HEK293 (cell line): ENCODE measurements around the gene CHST15.
A peak's percentile ranks its signal among the peaks of the same experiment; 100 is the strongest.

ENCODE experiments used
- CTCF ChIA-PET: fragments of 350-600 bp; formaldehyde crosslinking; extraction: SDS; loops from one replicate; lab custom pipeline; 2021; ENCODE audit warnings: antibody characterized with exemption; lab: Yijun Ruan, JAX
- POLR2A ChIA-PET: fragments of 300-600 bp; formaldehyde crosslinking; extraction: SDS; loops from one replicate; lab custom pipeline; 2020; ENCODE audit warnings: antibody characterized with exemption, inconsistent platforms; lab: Yijun Ruan, JAX
- H3K27ac ChIP-seq: fragments of 200-500 bp; sonication (Bioruptor generic); 2 replicates; pipeline ENCODE4 v1.5.1; 2014; ENCODE audit warnings: low read depth, low read length, control low read depth, inconsistent platforms; ENCODE audit errors: extremely low read depth
- H3K36me3 ChIP-seq, 2 experiments: fragments of 200-500 bp in 1 of 2; sonication (Bioruptor generic) in 1 of 2; 1 replicate in 1 of 2; 2 replicates in 1 of 2; pipeline ENCODE4 v1.5.1; 2014 to 2017; ENCODE audit warnings: inconsistent platforms in 2 of 2, low read length in 2 of 2; ENCODE audit not compliant: control insufficient read depth in 2 of 2, insufficient read depth in 1 of 2
- H3K4me1 ChIP-seq: fragments of 200-500 bp; sonication (Bioruptor generic); 2 replicates; pipeline ENCODE4 v1.5.1; 2014; ENCODE audit warnings: mild to moderate bottlenecking, low read length, inconsistent platforms; ENCODE audit not compliant: control insufficient read depth, insufficient read depth
- H3K4me3 ChIP-seq: 2 replicates; pipeline ENCODE4 v1.5.1; 2011; ENCODE audit warnings: low read depth, mild to moderate bottlenecking, control low read depth, low read length, moderate library complexity
- H3K9me3 ChIP-seq: fragments of 200-500 bp; sonication (Bioruptor generic); 2 replicates; pipeline ENCODE4 v1.5.1; 2014; ENCODE audit warnings: low read depth, low read length, inconsistent platforms; ENCODE audit not compliant: control insufficient read depth, insufficient read depth
- BCL11B ChIP-seq: fragments of 450-650 bp; formaldehyde crosslinking; IDR thresholded peaks from 2 replicates; pipeline ENCODE4 v1.5.1; 2016; ENCODE audit warnings: low read depth, missing biosample characterization, missing genetic modification characterization
- EGR2 ChIP-seq: fragments of 450-650 bp; formaldehyde crosslinking; IDR thresholded peaks from 2 replicates; pipeline ENCODE4 v1.5.1; 2016; ENCODE audit warnings: low read depth, missing biosample characterization, missing genetic modification characterization
- KLF1 ChIP-seq: fragments of 450-650 bp; formaldehyde crosslinking; IDR thresholded peaks from 2 replicates; pipeline ENCODE4 v1.5.1; 2016; ENCODE audit warnings: missing biosample characterization, missing genetic modification characterization
- ZBTB17 ChIP-seq: fragments of 450-650 bp; formaldehyde crosslinking; IDR thresholded peaks from 2 replicates; pipeline ENCODE4 v1.5.1; 2016; ENCODE audit warnings: missing biosample characterization, missing genetic modification characterization
- ZFHX2 ChIP-seq: fragments of 450-650 bp; formaldehyde crosslinking; conservative IDR thresholded peaks from 2 replicates; pipeline ENCODE4 v1.5.1; 2016; ENCODE audit warnings: missing biosample characterization, missing genetic modification characterization
- ZNF146 ChIP-seq: fragments of 450-650 bp; formaldehyde crosslinking; IDR thresholded peaks from 2 replicates; pipeline ENCODE4 v1.5.1; 2016; ENCODE audit warnings: missing biosample characterization, missing genetic modification characterization
- ZNF157 ChIP-seq: fragments of 450-650 bp; formaldehyde crosslinking; IDR thresholded peaks from 2 replicates; pipeline ENCODE4 v1.5.1; 2016; ENCODE audit warnings: missing biosample characterization, missing genetic modification characterization
- ZNF324 ChIP-seq: fragments of 450-650 bp; formaldehyde crosslinking; IDR thresholded peaks from 2 replicates; pipeline ENCODE4 v1.5.1; 2016; ENCODE audit warnings: missing biosample characterization, missing genetic modification characterization
- ZNF433 ChIP-seq: fragments of 450-650 bp; formaldehyde crosslinking; IDR thresholded peaks from 2 replicates; pipeline ENCODE4 v1.5.1; 2016; ENCODE audit warnings: missing biosample characterization, missing genetic modification characterization, low read depth
- ZNF473 ChIP-seq: fragments of 450-650 bp; formaldehyde crosslinking; IDR thresholded peaks from 2 replicates; pipeline ENCODE4 v1.5.1; 2017; ENCODE audit warnings: missing biosample characterization, missing genetic modification characterization
- ZNF48 ChIP-seq: fragments of 450-650 bp; formaldehyde crosslinking; IDR thresholded peaks from 2 replicates; pipeline ENCODE4 v1.5.1; 2016; ENCODE audit warnings: missing biosample characterization, missing genetic modification characterization
- ZNF501 ChIP-seq: fragments of 450-650 bp; formaldehyde crosslinking; IDR thresholded peaks from 2 replicates; pipeline ENCODE4 v1.5.1; 2016; ENCODE audit warnings: missing biosample characterization, missing genetic modification characterization
- ZNF549 ChIP-seq: fragments of 450-650 bp; IDR thresholded peaks from 2 replicates; pipeline ENCODE4 v1.5.1; 2018; ENCODE audit warnings: missing biosample characterization, missing genetic modification characterization, mild to moderate bottlenecking, inconsistent platforms, moderate library complexity
- ZNF664 ChIP-seq: fragments of 450-650 bp; formaldehyde crosslinking; IDR thresholded peaks from 2 replicates; pipeline ENCODE4 v1.5.1; 2016; ENCODE audit warnings: missing biosample characterization, missing genetic modification characterization
- ZNF677 ChIP-seq: fragments of 450-650 bp; IDR thresholded peaks from 2 replicates; pipeline ENCODE4 v1.5.0; 2018; ENCODE audit warnings: missing biosample characterization, mild to moderate bottlenecking, missing genetic modification characterization, moderate library complexity
- ZNF830 ChIP-seq: fragments of 450-650 bp; IDR thresholded peaks from 2 replicates; pipeline ENCODE4 v1.5.0; 2018; ENCODE audit warnings: missing biosample characterization, missing genetic modification characterization, low read depth, mild to moderate bottlenecking, moderate library complexity
- ZSCAN23 ChIP-seq: fragments of 450-650 bp; formaldehyde crosslinking; IDR thresholded peaks from 2 replicates; pipeline ENCODE4 v1.5.1; 2016; ENCODE audit warnings: missing biosample characterization, missing genetic modification characterization
- TF ChIP-seq, protein P1 (sequence below): fragments of 450-650 bp; IDR thresholded peaks from 2 replicates; pipeline ENCODE4 v1.5.1; 2018; ENCODE audit warnings: missing biosample characterization, missing genetic modification characterization
- TF ChIP-seq, protein P2 (sequence below): fragments of 450-650 bp; formaldehyde crosslinking; IDR thresholded peaks from 2 replicates; pipeline ENCODE4 v1.5.1; 2016; ENCODE audit warnings: missing biosample characterization, missing genetic modification characterization, low read depth
- TF ChIP-seq, protein P3 (sequence below): IDR thresholded peaks from 2 replicates; pipeline ENCODE4 v1.6.1; 2011; ENCODE audit warnings: mild to moderate bottlenecking, low read depth, low read length, borderline replicate concordance
- TF ChIP-seq, protein P4 (sequence below): fragments of 450-650 bp; formaldehyde crosslinking; IDR thresholded peaks from 2 replicates; pipeline ENCODE4 v1.5.1; 2016; ENCODE audit warnings: missing biosample characterization, missing genetic modification characterization

Gene CHST15

DNA sequence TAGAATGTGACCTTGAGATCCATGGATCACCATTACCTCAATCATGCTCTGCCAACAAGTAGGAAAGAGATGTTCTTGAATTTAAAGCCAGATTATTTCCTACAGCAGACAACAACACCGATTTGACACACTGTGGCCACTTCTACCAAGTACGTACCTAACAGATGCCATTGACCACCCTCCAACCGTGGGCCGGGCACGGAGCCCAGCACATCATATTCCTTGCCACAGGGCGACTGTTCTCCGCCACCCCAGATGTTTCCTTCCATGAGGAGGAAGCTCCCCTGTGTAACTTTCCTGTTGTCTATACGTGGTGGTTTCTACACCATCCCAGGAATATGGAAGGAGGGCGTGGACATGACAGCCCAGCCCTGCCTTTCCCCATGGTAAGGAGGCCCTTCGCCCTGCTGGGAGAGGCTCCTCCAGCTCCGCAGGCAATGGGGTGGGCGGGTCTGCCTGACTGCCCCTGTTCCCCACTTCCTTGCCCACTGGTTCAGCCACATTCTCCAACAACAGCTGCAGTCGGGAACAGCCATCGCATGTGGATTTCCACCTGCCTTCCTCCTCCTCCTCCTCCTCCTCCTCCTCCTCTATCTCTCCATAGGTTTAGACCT is 7.2 kb downstream of the CHST15 start:
- H3K4me1 ChIP-seq = peaks cover 25% of the 10 kb centered on the region
- TF ChIP-seq, protein P1, sequence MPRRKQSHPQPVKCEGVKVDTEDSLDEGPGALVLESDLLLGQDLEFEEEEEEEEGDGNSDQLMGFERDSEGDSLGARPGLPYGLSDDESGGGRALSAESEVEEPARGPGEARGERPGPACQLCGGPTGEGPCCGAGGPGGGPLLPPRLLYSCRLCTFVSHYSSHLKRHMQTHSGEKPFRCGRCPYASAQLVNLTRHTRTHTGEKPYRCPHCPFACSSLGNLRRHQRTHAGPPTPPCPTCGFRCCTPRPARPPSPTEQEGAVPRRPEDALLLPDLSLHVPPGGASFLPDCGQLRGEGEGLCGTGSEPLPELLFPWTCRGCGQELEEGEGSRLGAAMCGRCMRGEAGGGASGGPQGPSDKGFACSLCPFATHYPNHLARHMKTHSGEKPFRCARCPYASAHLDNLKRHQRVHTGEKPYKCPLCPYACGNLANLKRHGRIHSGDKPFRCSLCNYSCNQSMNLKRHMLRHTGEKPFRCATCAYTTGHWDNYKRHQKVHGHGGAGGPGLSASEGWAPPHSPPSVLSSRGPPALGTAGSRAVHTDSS = peak; percentile 75
- TF ChIP-seq EGR2 (0 out of 2 replicates have a peak, but pooled peaks have one; percentile 16), ZNF549 (tag by site-specific recombination) (no peak), KLF1 (tag by site-specific recombination) (0 out of 2 replicates have a peak, but pooled peaks have one; percentile 35)
- TF ChIP-seq, protein P2, sequence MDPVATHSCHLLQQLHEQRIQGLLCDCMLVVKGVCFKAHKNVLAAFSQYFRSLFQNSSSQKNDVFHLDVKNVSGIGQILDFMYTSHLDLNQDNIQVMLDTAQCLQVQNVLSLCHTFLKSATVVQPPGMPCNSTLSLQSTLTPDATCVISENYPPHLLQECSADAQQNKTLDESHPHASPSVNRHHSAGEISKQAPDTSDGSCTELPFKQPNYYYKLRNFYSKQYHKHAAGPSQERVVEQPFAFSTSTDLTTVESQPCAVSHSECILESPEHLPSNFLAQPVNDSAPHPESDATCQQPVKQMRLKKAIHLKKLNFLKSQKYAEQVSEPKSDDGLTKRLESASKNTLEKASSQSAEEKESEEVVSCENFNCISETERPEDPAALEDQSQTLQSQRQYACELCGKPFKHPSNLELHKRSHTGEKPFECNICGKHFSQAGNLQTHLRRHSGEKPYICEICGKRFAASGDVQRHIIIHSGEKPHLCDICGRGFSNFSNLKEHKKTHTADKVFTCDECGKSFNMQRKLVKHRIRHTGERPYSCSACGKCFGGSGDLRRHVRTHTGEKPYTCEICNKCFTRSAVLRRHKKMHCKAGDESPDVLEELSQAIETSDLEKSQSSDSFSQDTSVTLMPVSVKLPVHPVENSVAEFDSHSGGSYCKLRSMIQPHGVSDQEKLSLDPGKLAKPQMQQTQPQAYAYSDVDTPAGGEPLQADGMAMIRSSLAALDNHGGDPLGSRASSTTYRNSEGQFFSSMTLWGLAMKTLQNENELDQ (tag by site-specific recombination) = no peak

DNA sequence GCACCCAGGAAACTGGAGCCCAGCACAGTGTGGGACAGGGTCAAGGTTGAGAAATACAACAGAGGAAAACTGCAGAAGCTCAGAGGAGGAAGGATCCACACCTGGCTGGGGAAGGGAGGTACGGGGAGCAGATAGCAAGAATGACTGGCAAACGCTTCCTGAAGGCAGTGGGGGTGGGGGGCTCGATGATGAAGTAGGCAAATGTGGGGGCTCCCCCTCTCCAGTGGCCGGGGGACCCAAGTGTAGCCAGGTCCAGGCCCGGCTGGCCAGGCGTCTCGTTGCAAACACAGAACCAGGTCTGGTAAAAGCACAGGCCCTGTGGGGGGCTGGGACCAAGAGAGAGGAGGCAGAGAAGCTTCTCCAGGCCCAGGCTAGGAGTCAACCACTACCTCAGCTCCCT is 7.7 kb downstream of the CHST15 start:
- POLR2A ChIA-PET = interaction anchor here (1.3 kb wide), 1 partner anchor 16 kb away, joined by 3 read pairs; no protein-coding TSS in a partner anchor
- peaks cover 25% of the 10 kb centered on the region for H3K4me1 ChIP-seq
- TF ChIP-seq ZNF830 = no peak
- no peak for TF ChIP-seq ZFHX2
- TF ChIP-seq ZNF324 (tag by site-specific recombination) = no peak
- TF ChIP-seq ZNF473 = no peak
- TF ChIP-seq ZNF664 = no peak
- TF ChIP-seq, protein P3, sequence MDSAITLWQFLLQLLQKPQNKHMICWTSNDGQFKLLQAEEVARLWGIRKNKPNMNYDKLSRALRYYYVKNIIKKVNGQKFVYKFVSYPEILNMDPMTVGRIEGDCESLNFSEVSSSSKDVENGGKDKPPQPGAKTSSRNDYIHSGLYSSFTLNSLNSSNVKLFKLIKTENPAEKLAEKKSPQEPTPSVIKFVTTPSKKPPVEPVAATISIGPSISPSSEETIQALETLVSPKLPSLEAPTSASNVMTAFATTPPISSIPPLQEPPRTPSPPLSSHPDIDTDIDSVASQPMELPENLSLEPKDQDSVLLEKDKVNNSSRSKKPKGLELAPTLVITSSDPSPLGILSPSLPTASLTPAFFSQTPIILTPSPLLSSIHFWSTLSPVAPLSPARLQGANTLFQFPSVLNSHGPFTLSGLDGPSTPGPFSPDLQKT = no peak
- TF ChIP-seq ZBTB17 (tag by site-specific recombination) = no peak
- TF ChIP-seq, protein P4, sequence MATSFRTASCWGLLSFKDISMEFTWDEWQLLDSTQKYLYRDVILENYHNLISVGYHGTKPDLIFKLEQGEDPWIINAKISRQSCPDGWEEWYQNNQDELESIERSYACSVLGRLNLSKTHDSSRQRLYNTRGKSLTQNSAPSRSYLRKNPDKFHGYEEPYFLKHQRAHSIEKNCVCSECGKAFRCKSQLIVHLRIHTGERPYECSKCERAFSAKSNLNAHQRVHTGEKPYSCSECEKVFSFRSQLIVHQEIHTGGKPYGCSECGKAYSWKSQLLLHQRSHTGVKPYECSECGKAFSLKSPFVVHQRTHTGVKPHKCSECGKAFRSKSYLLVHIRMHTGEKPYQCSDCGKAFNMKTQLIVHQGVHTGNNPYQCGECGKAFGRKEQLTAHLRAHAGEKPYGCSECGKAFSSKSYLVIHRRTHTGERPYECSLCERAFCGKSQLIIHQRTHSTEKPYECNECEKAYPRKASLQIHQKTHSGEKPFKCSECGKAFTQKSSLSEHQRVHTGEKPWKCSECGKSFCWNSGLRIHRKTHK (tag by site-specific recombination) = no peak
- TF ChIP-seq, all 188 proteins: peak for 0
- H3K4me3 ChIP-seq = no peak overlapping the region
- peaks cover 0 to 3% of the 10 kb centered on the region in 2 experiments; a peak in 1 of 3 replicates for H3K36me3 ChIP-seq
- CTCF ChIA-PET = interaction anchor here (0.6 kb wide), 2 partner anchors 159 to 166 kb away, joined by 3 to 6 read pairs; no protein-coding TSS in a partner anchor
- H3K9me3 ChIP-seq = no peaks in the 10 kb centered on the region
- H3K27ac ChIP-seq = no peak overlapping the region

More for the DNA sequence above, 7.2 kb downstream of the CHST15 start:
- H3K4me3 ChIP-seq = no peak overlapping the region
- H3K27ac ChIP-seq = no peak overlapping the region
- ChIA-PET CTCF (interaction anchor here (0.6 to 0.7 kb wide), 2 partner anchors 159 to 483 kb away, joined by 3 read pairs; no protein-coding TSS in a partner anchor), POLR2A (interaction anchor here (0.7 to 1.3 kb wide), 2 partner anchors 15 to 16 kb away, joined by 3 read pairs; no protein-coding TSS in a partner anchor)
- H3K36me3 ChIP-seq = peaks cover 0 to 3% of the 10 kb centered on the region in 2 experiments; a peak in 1 of 3 replicates
- no peaks in the 10 kb centered on the region for H3K9me3 ChIP-seq

DNA sequence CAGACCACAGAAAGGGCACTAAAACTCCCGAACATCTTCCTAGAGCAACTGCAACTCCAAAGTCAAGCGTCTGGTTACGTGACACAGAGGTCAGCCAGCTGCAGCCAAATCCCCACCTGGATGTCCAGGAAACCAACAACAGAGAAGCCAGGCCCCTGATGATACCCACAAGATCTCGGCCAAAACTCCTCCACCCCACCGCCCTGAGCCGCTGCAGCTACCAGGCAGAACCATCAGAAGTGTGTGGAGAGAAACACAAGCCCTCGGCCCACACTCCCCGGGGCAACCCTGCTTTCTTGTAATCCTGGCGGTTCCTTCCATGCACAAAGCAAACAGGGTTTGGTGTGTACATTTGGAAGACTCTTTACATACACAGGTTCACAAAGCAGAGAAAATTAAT is 8.7 kb downstream of the CHST15 start:
- CTCF ChIA-PET = interaction anchor here (0.6 kb wide), 1 partner anchor 516 kb away, joined by 3 read pairs; no protein-coding TSS in a partner anchor
- no peak for TF ChIP-seq ZSCAN23
- no peak for TF ChIP-seq ZNF677 (tag by site-specific recombination)
- TF ChIP-seq BCL11B (tag by site-specific recombination) = no peak
- TF ChIP-seq ZNF157 (tag by site-specific recombination) = no peak
- no peak for TF ChIP-seq ZNF48 (tag by site-specific recombination)
- TF ChIP-seq ZNF501 = no peak
- TF ChIP-seq ZNF433 = no peak
- TF ChIP-seq ZNF324 (tag by site-specific recombination) = no peak
- TF ChIP-seq ZNF146 = no peak
- Histone ChIP-seq H3K4me1 (peaks cover 25% of the 10 kb centered on the region), H3K36me3 (peaks cover 0 to 3% of the 10 kb centered on the region in 2 experiments; a peak in 1 of 3 replicates), H3K4me3 (no peak overlapping the region), H3K27ac (no peak overlapping the region), H3K9me3 (no peaks in the 10 kb centered on the region)
- POLR2A ChIA-PET = no interaction called here
